GM21825 (cell line): Measurements from ENCODE around the gene CRABP1.
"Not testable (repeated sequence)": the region's sequence is repeated elsewhere in the genome, so short reads cannot be mapped to it uniquely, and the experiment has no call there.

ENCODE experiments used
- ATAC-seq: cut with Tn5 transposase; IDR thresholded peaks from one replicate; pipeline ENCODE4 v1.9.1; 2021; ENCODE audit warnings: mild to moderate bottlenecking, moderate library complexity; ENCODE audit not compliant: unreplicated experiment

The CRABP1 gene

DNA sequence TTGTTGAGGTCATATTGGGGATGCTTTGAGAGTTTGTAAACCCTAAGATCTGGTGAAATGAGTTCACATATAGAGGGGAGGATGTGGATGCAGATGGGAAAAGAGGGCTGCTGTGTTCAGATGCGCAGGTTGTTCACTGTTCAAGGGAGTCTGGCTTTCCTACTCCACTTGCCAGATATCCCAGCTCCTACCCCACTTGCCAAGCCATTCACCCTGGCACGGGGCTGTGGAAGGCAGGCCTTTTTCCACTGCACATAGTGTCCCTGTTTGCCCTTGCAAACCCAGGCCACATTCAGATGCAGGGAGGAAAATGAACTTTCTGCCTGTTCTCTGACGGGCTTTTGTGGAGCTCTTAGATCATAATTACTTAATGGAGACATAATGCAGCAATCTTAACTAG lies 29.0 kb downstream of the CRABP1 start:
- ATAC-seq, result no peak

DNA sequence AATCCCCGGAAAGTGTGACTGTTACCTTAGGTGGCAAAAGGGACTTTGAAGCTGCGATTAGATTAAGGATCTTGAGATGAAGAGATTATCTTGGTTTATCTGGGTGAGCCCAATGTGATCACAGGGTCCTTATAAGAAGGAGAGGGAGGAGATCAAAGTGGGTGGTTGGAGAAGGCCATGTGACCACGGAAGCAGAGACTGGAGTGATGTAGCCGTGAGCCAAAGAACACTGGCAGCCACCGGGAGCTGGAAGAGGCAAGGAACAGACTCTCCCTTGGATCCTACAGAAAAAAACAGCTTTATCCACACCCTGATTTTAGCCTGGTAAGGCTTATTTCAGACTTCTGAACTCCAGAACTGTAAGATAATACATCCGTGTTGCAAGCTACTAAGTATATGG lies 29.9 kb downstream of the CRABP1 start:
- no peak for ATAC-seq

DNA sequence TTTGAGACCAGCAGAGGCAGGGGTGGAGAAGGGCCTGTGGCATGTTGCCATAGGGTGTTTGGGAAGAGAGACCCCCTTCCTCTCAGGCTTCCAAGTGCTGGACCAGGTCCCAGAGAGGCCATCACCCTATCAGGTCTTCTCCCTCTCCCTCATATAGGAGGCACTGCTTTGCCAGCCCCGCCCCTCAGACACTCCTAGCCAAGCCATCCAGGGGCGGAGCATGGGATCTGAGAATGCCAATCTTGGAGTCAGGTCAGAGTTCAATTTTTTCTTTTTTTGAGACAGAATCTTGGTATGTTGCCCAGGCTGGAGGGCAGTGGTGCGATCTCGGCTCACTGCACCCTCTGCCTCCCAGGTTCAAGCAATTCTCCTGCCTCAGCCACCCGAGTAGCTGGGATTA lies 32.7 kb downstream of the CRABP1 start:
- no peak for ATAC-seq

- no peak for ATAC-seq
Observed at GRCh38 chr15:78374436-78375393, 34.6 kb downstream of the CRABP1 start.

- ATAC-seq, result not testable (repeated sequence)
Observed at GRCh38 chr15:78380143-78380542, 40.0 kb downstream of the CRABP1 start.

- ATAC-seq, result no peak
Observed at GRCh38 chr15:78382114-78382880, 42.1 kb downstream of the CRABP1 start.

GRCh38 chr15:78384651-78385050 lies 44.5 kb downstream of the CRABP1 start:
- no peak for ATAC-seq

- ATAC-seq, result no peak
Observed at GRCh38 chr15:78387246-78388037, 47.3 kb downstream of the CRABP1 start.

- no peak for ATAC-seq
Observed at GRCh38 chr15:78388865-78389264, 48.7 kb downstream of the CRABP1 start.

- no peak for ATAC-seq
Observed at GRCh38 chr15:78389322-78389721, 49.2 kb downstream of the CRABP1 start.

- no peak for ATAC-seq
Observed at GRCh38 chr15:78389738-78390137, 49.6 kb downstream of the CRABP1 start.

DNA sequence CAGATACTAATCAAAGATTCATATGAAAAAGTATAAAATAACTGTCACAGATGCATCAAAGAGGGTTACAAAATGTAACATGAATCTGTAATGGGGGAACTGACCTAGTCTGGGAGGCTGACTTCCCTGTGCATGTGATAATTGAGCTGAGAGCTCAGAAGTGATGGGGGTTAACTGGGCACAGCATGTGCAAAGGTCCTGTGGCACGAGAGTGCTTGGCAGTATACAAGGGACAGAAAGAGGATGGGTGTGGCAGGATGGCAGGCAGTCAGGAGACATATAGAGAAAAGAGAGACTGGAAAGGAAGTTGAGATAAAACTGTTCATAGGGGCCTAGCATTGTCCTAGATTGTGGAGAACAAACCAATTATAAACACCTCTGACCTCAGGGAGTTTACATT lies 50.1 kb downstream of the CRABP1 start:
- ATAC-seq, result no peak

DNA sequence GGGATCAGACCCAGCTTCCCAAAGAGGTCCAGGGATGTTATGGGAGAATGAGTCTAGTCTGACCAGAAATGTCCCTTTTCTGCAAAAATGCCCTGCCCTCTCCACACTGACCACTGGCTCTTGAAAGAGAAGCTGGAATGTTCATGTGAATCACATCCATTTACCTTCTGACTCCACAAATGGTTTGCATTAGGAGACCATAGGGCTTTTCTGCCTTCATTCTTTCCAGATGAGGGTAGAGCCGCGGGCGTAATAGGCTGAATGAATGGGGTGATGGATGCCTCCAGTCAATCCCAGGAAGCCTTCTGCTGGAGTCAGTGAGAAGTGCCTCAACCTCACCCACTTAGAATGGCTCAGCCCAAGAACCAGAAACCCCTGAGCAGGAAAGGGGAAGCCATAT lies 50.7 kb downstream of the CRABP1 start:
- ATAC-seq, result no peak

- no peak for ATAC-seq
Observed at GRCh38 chr15:78391781-78392180, 51.6 kb downstream of the CRABP1 start.

GRCh38 chr15:78392430-78392829 lies 52.3 kb downstream of the CRABP1 start:
- ATAC-seq, result no peak

- no peak for ATAC-seq
Observed at GRCh38 chr15:78393137-78393536, 53.0 kb downstream of the CRABP1 start.

DNA sequence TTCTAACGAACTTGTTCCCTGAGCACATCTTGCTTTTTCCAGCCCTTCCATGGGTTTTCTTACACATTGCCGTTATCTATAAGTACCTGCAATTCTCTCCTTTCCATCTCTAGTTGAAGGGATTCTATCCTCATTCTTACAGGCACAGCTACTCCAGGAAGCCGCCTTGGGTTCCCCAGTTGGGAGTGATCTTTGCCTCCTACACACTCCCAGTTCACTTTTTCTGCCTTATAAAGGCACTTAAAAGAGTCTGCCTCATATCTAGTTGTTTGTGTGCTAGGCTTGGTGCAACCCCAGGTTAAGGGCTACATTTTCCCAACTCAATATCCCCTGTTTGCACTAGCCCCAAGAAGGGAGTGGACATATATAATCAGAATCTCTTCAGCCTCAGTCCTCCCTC lies 53.9 kb downstream of the CRABP1 start:
- ATAC-seq, result no peak

GRCh38 chr15:78394981-78395616 lies 54.9 kb downstream of the CRABP1 start:
- no peak for ATAC-seq

DNA sequence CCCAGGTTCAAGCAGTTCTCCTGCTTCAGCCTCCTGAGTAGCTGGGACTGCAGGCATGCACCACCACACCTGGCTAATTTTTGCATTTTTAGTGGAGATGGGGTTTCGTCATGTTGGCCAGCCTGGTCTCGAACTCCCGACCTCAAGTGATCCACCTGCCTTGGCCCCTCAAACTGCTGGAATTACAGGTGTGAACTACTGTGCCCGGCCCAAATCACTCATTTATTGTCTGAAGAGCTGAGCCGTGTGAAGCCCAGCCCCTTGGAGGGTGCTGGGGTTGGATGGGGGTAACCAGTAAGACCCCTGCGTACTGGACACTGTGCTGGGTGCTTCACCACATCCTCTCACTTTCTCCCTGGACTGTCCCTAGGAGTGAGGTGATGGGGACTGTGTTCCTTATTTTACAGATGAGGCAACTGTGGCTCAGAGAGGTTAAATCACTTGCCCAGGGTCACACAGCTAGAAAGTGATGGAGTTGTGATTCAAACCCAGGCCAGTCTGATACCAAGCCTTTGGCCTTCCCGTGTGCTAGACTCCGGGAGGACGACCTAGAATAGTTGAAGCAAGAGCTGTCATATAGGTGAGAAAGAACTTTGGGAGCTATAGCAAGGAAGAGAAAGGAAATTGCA lies 56.1 kb downstream of the CRABP1 start:
- no peak for ATAC-seq

GRCh38 chr15:78396976-78397375 lies 56.8 kb downstream of the CRABP1 start:
- no peak for ATAC-seq
